HEK293T (cell line): ENCODE results near the gene GRIK1.

Experiments used
- CTCF ChIA-PET: fragments of 350-600 bp; formaldehyde crosslinking; extraction: SDS; loops from one replicate; lab custom pipeline; 2021; ENCODE audit warnings: antibody characterized with exemption, inconsistent platforms; lab: Yijun Ruan, JAX
- POLR2A ChIA-PET: fragments of 350-600 bp; formaldehyde crosslinking; extraction: SDS; loops from one replicate; lab custom pipeline; 2020; ENCODE audit warnings: antibody characterized with exemption, inconsistent platforms; lab: Yijun Ruan, JAX
- DNase-seq: peaks from one replicate; pipeline ENCODE4 v3.0.0; 2012; ENCODE audit warnings: mixed read lengths; ENCODE audit errors: extremely low spot score
- ARNT ChIP-seq: fragments of 450-650 bp; IDR thresholded peaks from 2 replicates; pipeline ENCODE4 v1.6.1; 2017; ENCODE audit warnings: mild to moderate bottlenecking
- BHLHE40 ChIP-seq: fragments of 450-650 bp; IDR thresholded peaks from 2 replicates; pipeline ENCODE4 v1.6.1; 2016; ENCODE audit warnings: mild to moderate bottlenecking, moderate library complexity, borderline replicate concordance
- CTBP1 ChIP-seq: fragments of 450-650 bp; IDR thresholded peaks from 2 replicates; pipeline ENCODE4 v1.6.1; 2016; ENCODE audit warnings: borderline replicate concordance
- ELF4 ChIP-seq: fragments of 450-650 bp; IDR thresholded peaks from 2 replicates; pipeline ENCODE4 v1.6.1; 2017; ENCODE audit warnings: antibody characterized with exemption
- FOXA1 ChIP-seq: fragments of 450-650 bp; IDR thresholded peaks from 2 replicates; pipeline ENCODE4 v1.6.1; 2016; ENCODE audit warnings: mild to moderate bottlenecking
- FOXK2 ChIP-seq: fragments of 450-650 bp; IDR thresholded peaks from 2 replicates; pipeline ENCODE4 v1.6.1; 2016; ENCODE audit warnings: mild to moderate bottlenecking
- FOXM1 ChIP-seq: fragments of 450-650 bp; IDR thresholded peaks from 2 replicates; pipeline ENCODE4 v1.6.1; 2017; ENCODE audit warnings: mild to moderate bottlenecking, borderline replicate concordance
- HDGF ChIP-seq: fragments of 450-650 bp; IDR thresholded peaks from 2 replicates; pipeline ENCODE4 v1.6.1; 2017; ENCODE audit warnings: antibody characterized with exemption, borderline replicate concordance
- L3MBTL2 ChIP-seq: fragments of 450-650 bp; conservative IDR thresholded peaks from 2 replicates; pipeline ENCODE4 v1.6.1; 2016; ENCODE audit warnings: mild to moderate bottlenecking
- LEF1 ChIP-seq: fragments of 450-650 bp; IDR thresholded peaks from 2 replicates; pipeline ENCODE4 v1.6.1; 2017; ENCODE audit warnings: mild to moderate bottlenecking, borderline replicate concordance
- NFRKB ChIP-seq: fragments of 450-650 bp; IDR thresholded peaks from 2 replicates; pipeline ENCODE4 v1.6.1; 2016; ENCODE audit warnings: mild to moderate bottlenecking, moderate library complexity
- SP1 ChIP-seq: fragments of 450-650 bp; IDR thresholded peaks from 2 replicates; pipeline ENCODE4 v1.6.1; 2017
- SUZ12 ChIP-seq: fragments of 450-650 bp; IDR thresholded peaks from 2 replicates; pipeline ENCODE4 v1.6.1; 2016; ENCODE audit warnings: mild to moderate bottlenecking
- TARDBP ChIP-seq: fragments of 450-650 bp; IDR thresholded peaks from 2 replicates; pipeline ENCODE4 v1.6.1; 2016
- ZNF384 ChIP-seq: fragments of 450-650 bp; IDR thresholded peaks from 2 replicates; pipeline ENCODE4 v1.6.1; 2016
- TF ChIP-seq, protein P1 (sequence below): fragments of 450-650 bp; IDR thresholded peaks from 2 replicates; pipeline ENCODE4 v1.6.1; 2016

GRIK1 gene

DNA sequence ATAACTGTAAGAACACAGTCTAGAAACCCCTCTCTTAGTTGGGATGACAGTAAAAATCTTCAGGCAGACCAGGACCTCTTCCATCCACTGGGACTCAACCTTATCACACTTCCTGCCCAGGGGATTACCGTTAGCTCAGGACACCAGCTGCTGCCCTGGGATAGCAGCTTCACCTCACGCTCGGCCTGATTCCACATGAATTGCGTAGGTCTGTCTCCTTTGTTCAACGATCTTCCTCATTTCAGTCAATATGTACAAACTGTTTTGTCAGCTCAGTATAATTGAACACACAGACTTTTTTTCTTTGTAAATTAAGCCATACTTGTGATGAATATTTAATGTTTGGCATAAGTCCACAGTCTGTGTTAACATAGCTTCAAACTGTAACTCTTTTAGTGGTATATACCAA, 290.4 kb downstream of the GRIK1 start:
- ChIA-PET CTCF (no interaction called here), POLR2A (no interaction called here)
- no peak for TF ChIP-seq FOXA1
- no peak for TF ChIP-seq SUZ12
- no peak for TF ChIP-seq ELF4
- no peak for TF ChIP-seq HDGF
- no peak for TF ChIP-seq BHLHE40
- TF ChIP-seq CTBP1, result no peak
- TF ChIP-seq L3MBTL2, result no peak
- TF ChIP-seq, protein P1, sequence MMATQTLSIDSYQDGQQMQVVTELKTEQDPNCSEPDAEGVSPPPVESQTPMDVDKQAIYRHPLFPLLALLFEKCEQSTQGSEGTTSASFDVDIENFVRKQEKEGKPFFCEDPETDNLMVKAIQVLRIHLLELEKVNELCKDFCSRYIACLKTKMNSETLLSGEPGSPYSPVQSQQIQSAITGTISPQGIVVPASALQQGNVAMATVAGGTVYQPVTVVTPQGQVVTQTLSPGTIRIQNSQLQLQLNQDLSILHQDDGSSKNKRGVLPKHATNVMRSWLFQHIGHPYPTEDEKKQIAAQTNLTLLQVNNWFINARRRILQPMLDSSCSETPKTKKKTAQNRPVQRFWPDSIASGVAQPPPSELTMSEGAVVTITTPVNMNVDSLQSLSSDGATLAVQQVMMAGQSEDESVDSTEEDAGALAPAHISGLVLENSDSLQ, result no peak
- TF ChIP-seq ZNF384, result no peak
- no peak for TF ChIP-seq ARNT
- DNase-seq, result no peak

- no peak for TF ChIP-seq ELF4
- TF ChIP-seq LEF1, result no peak
- no peak for TF ChIP-seq BHLHE40
- no peak for TF ChIP-seq ARNT
- no peak for TF ChIP-seq TARDBP
- TF ChIP-seq FOXA1, result no peak
- TF ChIP-seq, protein P1, result no peak
- no peak for TF ChIP-seq ZNF384
- no peak for TF ChIP-seq L3MBTL2
- no peak for DNase-seq
- ChIA-PET CTCF (no interaction called here), POLR2A (no interaction called here)
Observed at GRCh38 chr21:29648710-29649240, 291.0 kb downstream of the GRIK1 start.

GRCh38 chr21:29647353-29647781, 292.4 kb downstream of the GRIK1 start:
- no peak for DNase-seq
- ChIA-PET CTCF (no interaction called here), POLR2A (no interaction called here)
- TF ChIP-seq HDGF (no peak), TARDBP (no peak), BHLHE40 (no peak), ARNT (no peak), NFRKB (no peak), LEF1 (no peak), FOXA1 (no peak), ZNF384 (no peak), L3MBTL2 (no peak), ELF4 (no peak), SP1 (no peak), SUZ12 (no peak), CTBP1 (no peak), FOXK2 (no peak)
- TF ChIP-seq, protein P1, result no peak

- TF ChIP-seq SP1, result no peak
- TF ChIP-seq CTBP1, result no peak
- TF ChIP-seq FOXM1, result no peak
- TF ChIP-seq, protein P1, result no peak
- no peak for TF ChIP-seq NFRKB
- TF ChIP-seq L3MBTL2, result no peak
- no peak for TF ChIP-seq BHLHE40
- TF ChIP-seq HDGF, result no peak
- TF ChIP-seq ZNF384, result no peak
- no peak for TF ChIP-seq FOXK2
- TF ChIP-seq TARDBP, result no peak
- TF ChIP-seq FOXA1, result no peak
- no peak for TF ChIP-seq ELF4
- TF ChIP-seq SUZ12, result no peak
- POLR2A ChIA-PET, result no interaction called here
- CTCF ChIA-PET, result no interaction called here
- no peak for DNase-seq
Observed at GRCh38 chr21:29645666-29646553, 293.9 kb downstream of the GRIK1 start.

DNA sequence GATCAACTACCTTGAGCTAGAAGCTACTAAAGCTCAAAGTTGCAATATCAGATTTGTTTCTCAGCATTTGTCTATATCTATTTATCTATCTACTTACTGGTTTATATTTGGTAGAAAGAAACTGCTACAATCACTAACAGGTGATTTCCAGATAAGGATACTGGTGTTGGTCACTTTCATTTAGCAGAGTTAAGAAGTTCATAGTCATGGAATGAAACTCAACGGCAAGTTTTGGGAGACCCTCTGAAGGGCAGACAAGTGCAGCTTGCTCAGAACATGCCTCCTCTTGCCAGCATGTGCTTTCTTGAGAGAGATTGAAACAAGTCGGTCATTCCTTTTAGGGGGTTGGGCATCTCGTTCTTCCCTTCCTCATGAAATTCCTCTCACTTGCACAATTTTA, 296.5 kb downstream of the GRIK1 start:
- ChIA-PET POLR2A (no interaction called here), CTCF (interaction anchor here (0.5 kb wide), 1 partner anchor 207 kb away, joined by 4 read pairs; no protein-coding TSS in a partner anchor)
- no peak for DNase-seq
- TF ChIP-seq ZNF384 (no peak), ELF4 (no peak), L3MBTL2 (no peak), HDGF (no peak), NFRKB (no peak), LEF1 (no peak), SP1 (no peak), FOXM1 (no peak), CTBP1 (no peak)
- TF ChIP-seq, protein P1, result no peak
